ENCODE data around the gene HOXC5. TPM values are rescaled to one million over a fixed set of nuclear protein-coding genes. Genes with fewer than 3 reads are reported as not detected.

Gene HOXC5
- total RNA-seq, 4 donors from 2014 or later, result 0.27 TPM; not detected in 3

GRCh38 chr12:54082397-54082892 lies 49.6 kb downstream of the HOXC5 start:
- DNase-seq, result no peak
- 5 to 8% methylated on average over 16 of the region's 36 CpGs for WGBS, 2 donors
- Histone ChIP-seq H3K36me3 (no peaks in the 10 kb centered on the region), H3K27ac (no peak overlapping the region), H3K4me3 (replicated peaks in 1 of 3) (no peak overlapping the region), H3K27me3 (peaks cover 4% of the 10 kb centered on the region), H3K9me3 (no peaks in the 10 kb centered on the region), H3K4me1 (no peaks in the 10 kb centered on the region)
- intact Hi-C loops (cut with DNase I), result no loop called here
- TF ChIP-seq POLR2A (IDR thresholded peaks at IDR 0.05) (no peak), CTCF (IDR thresholded peaks at IDR 0.05) (no peak)

MicroRNAs within 50 kb of the gene (microRNA counts, 767-probe panel; counts per million panel counts)
- microRNA hsa-miR-196a-5p (0 to 2,875 counts per million in 2 donors), microRNA hsa-miR-615-3p (0 counts per million in 2 donors), microRNA hsa-miR-615-5p (0 counts per million in 2 donors)

Small RNAs within 50 kb of the gene (microRNA-seq; reads per million reads assigned to microRNA genes)
- gene MIR196A2 (7.7 reads per million, percentile 21 among the genes with 10 or more reads in this experiment), gene MIR615 (22.0 reads per million, percentile 38 among the genes with 10 or more reads in this experiment)

Small RNAs within 50 kb of the gene (small RNA-seq; reads per million reads assigned to genes)
- not detected for gene HOXC5
- 0.28 reads per million for gene MIR196A2
- gene MIR615, result 0.28 reads per million

Other genes starting within 250 kb of the HOXC5 start
- not detected for gene HOXC13, start 94.2 kb upstream of the HOXC5 start, total RNA-seq
- gene HOXC12, start 78.1 kb upstream of the HOXC5 start, total RNA-seq, result not detected
- not detected for gene HOXC11, start 59.9 kb upstream of the HOXC5 start, total RNA-seq
- gene HOTAIR, start 58.1 kb upstream of the HOXC5 start, total RNA-seq, result not detected
- gene HOXC10, start 47.9 kb upstream of the HOXC5 start, total RNA-seq, result not detected
- gene HOXC9, start 32.9 kb upstream of the HOXC5 start, total RNA-seq, result under 1 TPM in 2 of 4 donors, not detected in 2; 0.22 to 0.27 TPM
- gene HOXC8, start 24.1 kb upstream of the HOXC5 start, total RNA-seq, result not detected
- gene HOXC6, start 4.6 kb upstream of the HOXC5 start, total RNA-seq, result not detected
- under 1 TPM in 2 of 4 donors, not detected in 2; 0.22 to 0.27 TPM for gene HOXC4, start 20.8 kb downstream of the HOXC5 start, total RNA-seq
- gene SMUG1, start 155.9 kb downstream of the HOXC5 start, total RNA-seq, result 10 to 100 TPM; 33.6 to 44.2 (median 39.7) TPM
- gene CBX5, start 247.1 kb downstream of the HOXC5 start, total RNA-seq, result 10 to 100 TPM; 56.2 to 97.4 (median 87.1) TPM
- 100 to 1,000 TPM; 298 to 519 (median 435) TPM for gene HNRNPA1, start 247.7 kb downstream of the HOXC5 start, total RNA-seq